HG02623 (cell line): ENCODE data around the gene MYO1G.
"Not testable (repeated sequence)": the region's sequence is repeated elsewhere in the genome, so short reads cannot be mapped to it uniquely, and the experiment has no call there.

Experiments
- ATAC-seq: cut with Tn5 transposase; IDR thresholded peaks from one replicate; pipeline ENCODE4 v1.9.1; 2021; ENCODE audit warnings: moderate library complexity; ENCODE audit not compliant: unreplicated experiment

The MYO1G gene

DNA sequence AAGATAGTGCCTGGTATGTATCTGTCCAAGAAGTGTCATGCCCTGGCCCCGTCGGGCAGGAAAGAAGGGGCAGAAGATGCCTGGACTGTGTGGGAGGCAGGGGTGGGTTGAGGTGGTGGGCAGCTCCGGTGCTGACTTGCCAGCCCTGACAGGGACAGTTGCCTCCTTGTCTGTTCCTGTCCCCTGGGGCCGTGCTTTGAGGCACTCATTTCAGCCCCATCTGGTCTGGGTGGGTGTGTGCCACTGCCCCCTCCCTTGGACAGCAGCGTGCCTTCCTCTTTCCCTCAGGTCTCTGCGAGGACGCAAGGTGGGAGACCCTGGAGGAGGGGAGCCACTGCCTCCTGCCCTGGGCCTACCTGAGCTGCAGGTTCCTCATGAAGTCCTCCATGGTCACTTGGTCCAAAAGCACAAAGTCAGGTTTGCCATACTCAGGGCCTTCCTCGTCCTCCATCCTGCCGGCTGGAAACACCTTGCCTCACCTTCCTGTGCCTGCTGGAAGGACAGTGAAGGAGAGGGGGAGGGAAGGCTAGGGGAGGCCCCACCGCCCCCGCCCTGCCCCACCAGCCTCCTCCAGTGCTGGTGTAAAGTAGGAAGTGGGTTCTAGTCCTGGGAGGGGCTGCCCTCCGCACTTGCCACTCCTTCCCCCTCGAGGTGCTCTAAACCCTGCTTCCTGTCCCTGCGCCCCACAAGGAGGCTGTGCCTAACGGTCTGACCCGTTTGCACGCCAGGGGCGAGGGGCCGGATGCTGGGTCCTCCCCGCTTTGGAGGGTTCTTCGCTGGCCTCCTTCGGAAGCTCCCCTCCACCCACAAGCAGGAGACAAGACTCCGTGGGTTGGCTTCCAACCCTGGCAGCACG lies at the start of gene MYO1G:
TSS of gene MYO1G (minus strand) at position 505 of the 856 bp plus-strand sequence. CDS start at position 451, 54 bp downstream.
- ATAC-seq, result peak; percentile 51

DNA sequence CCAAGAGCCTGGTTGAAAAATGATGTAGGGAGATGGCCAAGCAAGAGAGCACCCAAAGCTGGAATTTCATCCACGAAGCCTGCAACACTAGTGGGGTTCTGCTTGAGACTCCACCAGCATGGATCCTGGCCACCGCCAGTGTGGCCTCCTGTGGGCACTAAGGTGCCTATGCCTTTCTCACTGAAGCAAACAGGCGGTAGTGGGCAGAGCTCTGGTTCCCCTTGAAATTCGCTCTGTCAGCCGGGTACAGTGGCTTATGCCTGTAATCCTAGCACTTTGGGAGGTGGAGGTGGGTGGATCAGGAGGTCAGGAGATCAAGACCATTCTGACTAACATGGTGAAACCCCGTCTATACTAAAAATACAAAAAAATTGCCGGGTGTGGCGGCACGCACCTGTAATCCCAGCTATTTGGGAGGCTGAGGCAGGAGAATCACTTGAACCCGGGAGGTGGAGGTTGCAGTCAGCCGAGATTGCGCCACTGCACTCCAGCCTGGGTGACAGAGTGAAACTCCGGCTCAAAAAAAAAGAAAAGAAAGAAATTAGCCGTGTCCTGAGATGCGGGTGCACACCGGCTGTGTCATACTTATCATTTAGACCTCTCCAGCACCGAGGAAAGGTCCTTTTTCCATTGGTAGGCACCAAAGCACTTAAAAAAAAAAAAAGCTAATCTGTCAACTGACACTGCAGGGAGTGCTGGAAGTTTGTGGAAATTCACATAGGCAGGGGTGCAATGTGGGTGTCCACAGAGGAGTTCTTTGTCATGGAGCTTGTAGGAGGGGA lies 49.5 kb upstream of the MYO1G start:
- ATAC-seq, result no peak

DNA sequence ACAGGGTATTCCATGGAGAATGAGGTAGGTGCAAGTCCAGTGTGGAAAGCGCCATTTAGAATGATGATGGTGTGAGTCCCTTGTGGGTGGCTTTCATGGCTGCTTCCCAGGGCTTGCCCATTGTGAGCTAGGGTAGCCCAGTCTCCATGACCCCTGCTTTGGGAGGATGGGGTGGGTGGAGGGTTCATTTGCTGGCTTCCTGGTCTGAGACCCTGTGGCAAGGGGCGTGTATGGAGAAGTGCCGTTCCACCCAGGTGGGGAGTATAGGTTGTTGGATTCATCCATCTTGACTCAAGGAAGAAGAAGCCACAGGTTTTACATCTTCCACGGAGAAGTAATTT lies 48.9 kb upstream of the MYO1G start:
- ATAC-seq, result no peak

DNA sequence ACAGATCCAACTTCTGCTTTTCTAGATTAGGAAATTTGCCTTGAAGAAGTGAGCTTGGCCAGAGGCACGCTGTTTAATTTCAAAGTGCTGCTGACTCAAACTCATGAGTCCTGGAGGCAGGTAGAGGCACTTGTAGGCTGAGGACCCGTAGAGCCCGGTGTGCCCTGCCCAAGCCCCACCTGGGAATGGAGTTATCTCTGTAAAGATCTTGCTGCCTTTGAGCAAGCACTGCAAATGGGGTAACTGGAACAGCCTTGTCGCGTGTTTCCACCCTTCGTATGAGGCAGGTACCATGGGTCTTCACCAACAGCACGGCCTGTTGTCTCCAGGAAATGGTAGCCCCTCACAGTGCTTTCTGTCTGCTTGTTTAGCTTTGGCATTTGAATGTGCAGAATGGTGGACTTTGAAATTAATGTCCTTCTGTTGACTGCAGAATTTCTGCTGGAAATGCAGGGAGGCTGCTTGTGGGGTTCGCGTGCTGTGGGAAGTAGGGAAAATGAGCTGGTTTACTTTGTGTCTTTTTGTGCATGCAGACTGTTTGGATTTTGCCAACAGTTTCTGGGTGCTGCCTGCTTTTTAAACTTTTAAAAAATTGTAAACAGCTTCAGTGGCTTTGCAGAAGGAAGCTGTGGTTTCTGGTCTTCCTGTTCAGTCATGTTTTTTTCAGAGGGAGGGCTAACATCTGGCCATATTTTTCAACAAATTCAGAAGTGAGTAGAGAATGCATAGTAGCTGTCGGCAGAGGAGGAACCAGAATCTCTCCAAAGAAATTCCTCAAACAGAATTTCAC lies 48.4 kb upstream of the MYO1G start:
- ATAC-seq, result no peak

DNA sequence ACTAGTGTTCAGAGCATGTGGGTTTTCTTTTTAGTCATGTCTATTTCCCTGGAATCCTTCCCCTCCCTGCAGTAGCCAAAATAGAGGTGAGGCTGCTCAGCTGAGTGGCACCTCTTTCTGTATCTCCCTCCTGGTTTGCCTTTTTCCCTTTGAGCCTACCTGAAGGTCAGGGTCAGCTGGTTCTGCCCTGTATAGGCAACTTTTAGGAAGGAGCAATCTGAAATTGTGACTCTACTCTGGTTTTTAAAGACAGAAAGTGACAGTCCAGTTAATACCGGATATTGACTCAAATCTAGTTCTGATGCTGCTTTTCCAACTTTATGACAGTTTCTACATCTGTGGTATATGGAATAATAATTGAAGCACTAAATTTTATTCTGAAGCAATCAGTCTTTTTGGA lies 47.2 kb upstream of the MYO1G start:
- ATAC-seq, result no peak

DNA sequence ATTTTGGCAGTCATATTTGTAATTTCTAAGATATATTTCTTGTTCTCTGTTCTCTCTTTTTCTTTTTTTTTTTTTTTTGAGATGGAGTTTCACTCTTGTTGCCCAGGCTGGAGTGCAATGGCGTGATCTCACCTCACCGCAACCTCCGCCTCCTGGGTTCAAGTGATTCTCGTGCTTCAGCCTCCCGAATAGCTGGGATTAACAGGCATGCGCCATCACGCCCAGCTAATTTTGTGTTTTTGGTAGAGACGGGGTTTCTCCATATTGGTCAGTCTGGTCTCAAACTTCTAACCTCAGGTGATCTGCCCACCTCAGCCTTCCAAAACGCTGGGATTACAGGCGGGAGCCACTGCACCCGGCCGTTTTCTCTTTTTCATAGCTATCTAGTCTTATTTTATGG lies 46.7 kb upstream of the MYO1G start:
- ATAC-seq, result not testable (repeated sequence)

DNA sequence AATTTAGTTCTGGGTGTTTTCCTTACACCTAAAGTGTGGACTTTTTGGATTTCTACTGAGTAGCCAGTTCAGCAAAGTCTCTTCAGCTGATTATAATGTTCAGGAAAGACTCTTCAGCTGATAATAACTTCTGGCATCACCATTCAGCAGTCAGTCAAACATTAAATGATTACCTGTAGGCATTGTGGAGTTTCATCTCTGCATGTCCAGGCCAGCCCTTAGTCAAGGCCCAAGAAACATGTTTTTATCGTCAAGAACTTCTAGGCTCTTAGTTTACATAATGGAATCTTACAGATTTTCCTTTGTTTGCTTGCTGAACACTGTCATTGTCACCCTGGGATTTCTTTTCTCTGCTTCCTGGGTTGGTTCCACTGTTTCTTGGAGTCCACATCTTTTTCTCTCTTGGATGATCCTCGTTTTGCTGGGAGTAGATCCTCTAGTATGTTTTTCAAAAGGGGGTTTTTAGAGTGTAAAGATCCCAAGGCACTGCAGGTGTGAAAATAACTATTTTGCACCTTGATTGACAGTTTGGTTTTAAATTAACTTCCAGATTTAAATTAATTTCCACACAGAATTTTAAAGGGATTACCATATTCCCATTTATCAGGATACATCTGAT lies 45.4 kb upstream of the MYO1G start:
- no peak for ATAC-seq

DNA sequence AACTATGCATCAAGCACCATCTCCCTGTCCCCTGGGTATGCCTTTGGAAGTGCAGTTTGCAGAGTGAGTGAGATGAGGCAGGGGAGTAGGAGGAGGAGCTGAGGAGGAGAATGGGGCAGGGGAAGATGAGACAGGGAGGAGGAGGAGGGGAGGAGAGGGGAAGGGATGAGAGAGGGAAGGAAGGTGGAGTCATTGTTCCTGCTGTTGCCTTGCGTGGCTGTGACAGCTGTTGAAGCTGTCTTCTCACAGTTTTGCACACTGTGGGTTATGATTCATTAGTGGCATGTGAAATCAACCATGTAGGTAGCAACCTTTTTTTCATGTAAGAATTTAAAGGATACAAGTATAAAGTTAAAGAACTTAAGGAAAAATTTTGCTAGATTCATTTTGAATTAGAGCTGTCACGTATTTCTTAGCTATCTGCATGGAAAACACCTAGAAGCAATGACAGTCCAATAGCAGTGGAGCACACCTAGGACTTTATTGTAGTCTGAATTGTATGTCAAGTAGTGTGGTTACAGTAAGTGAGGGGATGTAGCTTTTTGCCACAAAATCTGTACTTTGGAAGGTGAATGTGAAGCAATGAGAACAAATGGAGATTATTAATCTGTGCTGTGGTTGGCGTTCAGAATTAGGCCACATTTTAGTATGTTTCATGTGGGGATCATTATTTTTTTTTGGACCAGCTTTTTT lies 42.9 kb upstream of the MYO1G start:
- ATAC-seq, result no peak

DNA sequence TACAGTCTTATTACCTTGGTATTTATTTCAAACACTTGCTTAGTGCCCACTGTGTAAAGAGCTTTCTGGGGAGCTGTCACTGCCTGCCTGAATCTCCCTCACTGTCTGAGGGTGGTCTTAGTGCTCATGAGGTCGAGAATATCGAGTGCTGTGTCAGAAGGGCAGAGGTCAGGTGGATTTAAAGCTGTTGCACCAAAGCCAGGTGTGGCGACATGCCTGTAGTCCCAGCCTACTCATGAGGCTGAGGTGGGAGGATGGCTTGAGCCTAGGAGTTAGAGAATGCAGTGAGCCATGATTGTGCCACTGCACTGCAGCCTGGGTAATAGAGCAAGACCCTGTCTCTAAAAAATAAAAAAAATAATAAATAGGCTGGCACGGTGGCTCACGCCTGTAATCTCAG lies 42.1 kb upstream of the MYO1G start:
- no peak for ATAC-seq

DNA sequence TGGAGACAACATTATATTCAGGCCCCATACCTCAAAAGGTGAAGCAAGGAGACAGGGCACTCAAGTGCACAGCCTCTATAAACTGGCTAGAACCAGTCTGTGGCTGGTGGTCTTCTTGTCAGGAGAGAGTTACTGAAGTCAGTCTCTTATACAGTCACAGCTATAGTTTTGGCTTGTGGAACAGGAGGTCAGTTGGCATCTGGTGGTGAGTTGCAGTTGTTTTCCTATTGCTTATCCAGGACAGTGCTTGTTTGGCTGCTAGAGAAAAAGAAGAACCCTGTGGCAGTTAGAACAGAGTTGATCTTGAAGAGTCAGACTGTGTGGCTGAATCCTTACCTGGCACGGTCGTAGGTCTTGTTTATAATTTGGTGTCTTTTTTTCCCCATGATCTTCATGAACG lies 38.4 kb upstream of the MYO1G start:
- no peak for ATAC-seq

DNA sequence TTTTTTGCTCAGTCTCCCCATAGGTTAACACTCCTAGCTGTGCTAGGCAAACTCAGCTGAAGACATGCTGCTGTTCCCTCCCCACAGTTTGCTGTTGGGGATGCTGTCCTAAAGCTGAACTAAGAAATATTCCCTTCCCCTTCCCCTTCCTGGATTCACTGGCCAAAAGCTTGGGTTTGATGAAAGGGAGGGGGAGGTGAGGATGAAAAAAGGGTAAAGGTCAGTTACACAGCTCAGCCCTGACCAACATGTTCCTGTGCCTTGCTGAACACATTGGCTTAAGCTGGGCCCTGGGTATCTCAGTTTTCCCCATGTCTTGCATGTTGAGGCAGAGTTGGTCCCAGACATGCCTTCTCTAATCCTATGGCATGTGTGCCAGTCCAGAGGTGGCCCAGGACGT lies 36.5 kb upstream of the MYO1G start:
- ATAC-seq, result no peak

DNA sequence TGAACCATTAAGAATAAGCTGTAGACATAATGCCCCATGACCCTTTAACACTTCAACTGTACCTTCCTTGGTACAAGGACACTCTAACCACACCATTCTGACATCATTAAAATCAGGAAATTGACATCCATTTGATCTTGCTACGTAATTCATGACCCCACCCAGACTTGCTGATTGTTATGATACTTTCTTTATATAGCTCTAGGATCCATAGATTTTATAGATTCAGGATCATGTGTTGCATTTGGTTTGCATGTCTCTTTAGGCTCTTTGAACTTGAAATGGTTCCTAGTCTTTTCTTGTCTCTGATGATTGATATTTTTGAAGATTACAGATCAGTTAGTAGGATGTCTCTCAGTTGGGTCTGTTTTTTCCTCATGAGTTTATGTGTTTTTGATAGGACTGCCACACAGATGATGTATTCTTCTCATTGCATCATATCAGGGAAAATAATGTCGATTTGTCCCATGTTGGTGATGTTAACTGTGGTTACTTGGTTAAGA lies 34.7 kb upstream of the MYO1G start:
- no peak for ATAC-seq

DNA sequence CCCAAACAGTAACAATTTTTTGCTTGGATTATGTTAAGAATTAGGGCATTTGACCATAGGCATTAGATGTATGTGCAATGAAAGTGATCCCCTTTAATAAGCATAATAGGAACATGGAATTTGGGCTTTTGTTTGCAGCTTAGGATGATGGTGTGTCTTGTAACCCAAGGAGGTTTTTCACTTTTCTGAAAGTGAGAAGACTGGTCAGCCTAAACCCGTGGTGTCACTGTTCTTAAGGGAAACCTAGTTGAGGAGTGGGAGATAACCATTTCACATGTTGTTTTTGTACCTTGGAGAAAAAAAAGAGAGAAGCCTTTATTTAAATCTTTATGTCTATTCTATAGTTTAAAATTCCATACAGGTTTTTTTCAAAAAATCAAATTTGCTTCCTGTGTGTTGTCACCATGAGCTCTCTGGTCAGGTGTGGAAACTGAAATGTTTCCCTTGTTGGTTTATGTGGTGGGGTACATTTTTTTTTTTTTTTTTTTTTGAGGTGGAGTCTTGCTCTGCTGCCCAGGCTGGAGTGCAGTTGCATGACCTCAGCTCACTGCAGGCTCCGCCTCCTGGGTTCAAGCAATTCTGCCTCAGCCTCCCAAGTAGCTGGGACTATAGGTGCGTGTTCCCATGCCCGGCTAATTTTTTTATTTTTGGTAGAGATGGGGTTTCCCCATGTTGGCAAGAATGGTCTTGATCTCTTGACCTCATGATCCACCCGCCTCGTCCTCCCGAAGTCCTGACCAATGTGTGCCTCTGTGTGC lies 28.9 kb upstream of the MYO1G start:
- ATAC-seq, result peak; percentile 70

DNA sequence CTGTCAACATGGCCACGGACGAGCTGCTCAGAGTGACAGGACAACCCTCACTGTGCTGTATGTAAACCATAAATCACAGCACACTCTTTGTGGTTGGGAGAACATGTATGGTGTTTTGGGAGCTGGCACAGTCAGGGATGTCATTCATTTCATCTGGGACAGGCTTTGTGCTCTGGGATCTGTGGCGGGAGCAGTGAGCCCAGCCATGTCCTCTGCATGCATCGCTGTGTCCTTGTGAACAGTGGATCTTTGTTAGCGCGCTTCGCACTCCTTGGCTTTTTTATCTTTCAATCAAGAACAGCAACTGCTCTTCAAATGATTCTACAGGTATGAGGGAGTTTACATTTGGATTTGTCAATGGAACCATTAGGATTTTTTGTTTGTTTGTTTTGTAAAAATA lies 28.3 kb upstream of the MYO1G start:
- ATAC-seq, result no peak

DNA sequence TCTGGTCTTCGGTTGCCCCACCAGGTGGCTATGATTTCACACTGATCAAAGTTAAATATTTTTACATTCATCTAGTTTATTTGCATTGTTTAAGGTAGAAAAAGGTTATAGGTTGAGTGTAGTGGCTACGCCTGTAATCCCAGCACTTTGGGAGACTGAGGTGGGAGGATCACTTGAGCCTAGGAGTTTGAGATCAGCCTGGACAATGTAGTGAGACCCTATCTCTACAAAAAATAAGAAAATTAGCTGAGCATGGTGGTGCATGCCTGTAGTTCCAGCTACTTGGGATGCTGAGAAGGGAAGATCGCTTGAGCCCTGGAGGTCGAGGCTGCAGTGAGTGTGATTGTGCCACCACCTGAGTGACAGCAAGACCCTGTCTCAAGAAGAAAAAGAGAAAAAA lies 25.0 kb upstream of the MYO1G start:
- ATAC-seq, result no peak

DNA sequence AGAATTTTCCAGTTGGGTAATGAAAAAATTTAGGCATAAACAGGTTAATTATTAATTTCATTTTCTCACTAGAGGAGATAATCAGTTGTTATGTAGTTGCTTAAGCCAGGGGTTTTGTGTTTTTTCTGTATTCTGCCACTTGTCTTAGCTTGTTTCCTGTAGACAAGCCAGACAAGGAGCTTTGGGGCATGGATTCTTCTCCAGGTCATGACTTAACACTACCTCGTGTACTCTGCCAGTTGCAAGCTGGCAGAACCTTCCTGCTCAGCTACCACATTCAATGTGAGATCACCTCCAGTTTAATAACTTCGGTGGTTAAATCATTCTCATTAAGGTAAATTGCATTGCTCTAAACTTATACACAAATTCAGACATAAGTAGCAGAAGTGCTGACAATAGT lies 23.0 kb upstream of the MYO1G start:
- no peak for ATAC-seq

DNA sequence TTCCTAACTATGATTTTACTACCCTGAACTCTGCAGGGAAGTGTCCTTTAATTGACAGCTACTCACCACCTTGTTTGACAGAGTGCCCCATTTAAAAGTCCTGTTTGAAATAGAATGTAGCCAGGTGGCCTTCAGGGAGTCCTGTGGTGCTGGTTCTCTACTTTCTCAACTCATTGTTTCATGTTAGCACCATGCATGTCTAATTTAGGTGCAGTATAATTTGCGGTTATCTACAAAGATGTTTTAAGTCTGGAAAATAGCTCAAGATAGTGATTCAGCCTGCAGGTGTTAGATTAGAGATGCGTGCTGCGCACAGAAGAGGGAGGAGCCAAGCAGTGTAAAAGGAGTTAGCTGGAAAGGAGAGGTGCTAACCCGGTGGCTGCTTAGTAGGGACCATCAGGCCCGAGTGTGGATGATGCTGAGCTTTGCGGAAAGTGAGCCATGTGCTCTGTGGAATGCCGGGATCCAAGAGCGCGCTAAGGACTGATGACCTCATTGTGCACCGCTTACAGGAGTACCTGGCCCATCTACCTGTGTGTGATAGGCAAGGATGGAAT lies 22.4 kb upstream of the MYO1G start:
- peak; percentile 29 for ATAC-seq

DNA sequence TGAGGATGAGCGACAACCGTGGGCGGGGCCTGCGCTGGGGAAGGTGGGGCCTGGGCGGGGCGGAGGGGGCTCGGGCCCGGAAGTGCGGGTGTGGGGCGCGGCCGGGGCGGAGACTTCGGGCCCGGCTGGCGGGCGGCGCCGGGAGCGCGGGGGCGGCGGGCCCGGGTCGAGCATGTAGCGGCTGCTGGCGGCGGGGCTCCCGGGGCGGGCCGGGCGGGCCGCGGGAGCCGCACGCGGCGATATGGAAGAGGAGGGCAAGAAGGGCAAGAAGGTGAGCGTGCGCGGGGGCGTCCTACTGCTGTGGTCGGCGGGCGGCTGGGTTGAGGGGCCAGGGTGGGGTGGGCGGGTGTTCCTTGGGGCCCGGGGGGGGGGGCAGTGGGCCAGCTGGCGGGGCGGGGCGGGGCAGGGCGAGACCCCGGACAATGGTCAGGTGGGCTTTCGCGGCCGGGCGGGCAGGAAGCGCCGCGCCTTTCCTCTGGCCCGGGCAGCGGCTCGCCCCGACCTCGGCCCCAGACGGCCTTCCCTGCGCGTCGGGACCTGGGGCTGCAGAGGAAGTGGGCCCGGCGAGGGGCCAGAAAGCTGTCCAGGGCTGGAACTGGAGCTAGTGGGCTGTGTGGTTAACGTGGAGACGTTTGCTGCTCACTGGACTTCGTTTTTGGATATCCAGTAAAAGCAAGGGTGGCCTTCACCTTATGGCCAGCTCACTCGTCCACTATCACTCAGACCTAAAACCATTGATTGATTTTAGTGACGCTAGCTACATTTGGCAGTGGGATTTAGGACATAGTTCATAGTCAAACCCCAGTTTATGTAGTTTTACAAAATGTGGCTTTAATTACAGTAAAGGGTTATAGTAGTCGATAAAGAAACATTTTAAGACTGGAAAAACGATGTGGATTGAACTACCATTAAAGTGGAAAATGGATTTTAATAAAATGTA lies 21.5 kb upstream of the MYO1G start, which contains the start of gene CCM2:
TSS of gene CCM2 (plus strand) at position 109 of the 940 bp plus-strand sequence. CDS start at position 242, 133 bp downstream.
- ATAC-seq, result no peak
